ENCODE results near the gene ATF4. TPM values are rescaled to one million over a fixed set of nuclear protein-coding genes. Genes with fewer than 3 reads are reported as not detected.

Gene ATF4
- polyA plus RNA-seq, 4 donors, result 289 to 325 (median 312) TPM

- no peak for DNase-seq (ENCODE audit: low read depth in 4 of 4, low spot score in 3 of 4)
Measured at GRCh38 chr22:39553429-39553828, 33.1 kb downstream of the ATF4 start.

GRCh38 chr22:39554151-39554550 lies 33.8 kb downstream of the ATF4 start:
- DNase-seq (ENCODE audit: low read depth in 4 of 4, low spot score in 3 of 4), result no peak

- no peak for DNase-seq (ENCODE audit: low read depth in 4 of 4, low spot score in 3 of 4)
Measured at GRCh38 chr22:39556970-39557841, 36.8 kb downstream of the ATF4 start.

GRCh38 chr22:39558254-39558727 lies 37.9 kb downstream of the ATF4 start:
- DNase-seq (ENCODE audit: low read depth in 4 of 4, low spot score in 3 of 4), result no peak

DNA sequence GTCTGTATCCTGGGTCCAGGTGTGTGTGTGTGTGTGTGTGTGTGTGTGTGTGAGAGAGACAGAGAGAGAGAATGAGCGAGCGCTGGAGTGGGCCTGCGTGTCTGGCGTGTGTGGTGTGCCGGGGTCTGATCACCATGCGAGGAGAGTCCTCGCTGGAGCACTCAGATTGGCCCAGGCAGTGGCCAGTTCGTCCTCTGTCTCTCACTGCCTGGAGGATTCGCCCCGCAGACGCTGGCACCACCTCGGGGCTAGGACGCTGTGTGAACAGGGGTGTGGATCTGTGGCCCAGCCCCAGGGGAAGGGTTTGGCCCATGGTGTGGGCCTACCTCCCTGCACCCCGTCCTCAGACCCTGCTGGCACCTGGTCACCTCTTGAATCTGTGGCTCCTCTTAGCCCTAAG lies 38.6 kb downstream of the ATF4 start:
- DNase-seq (ENCODE audit: low read depth in 4 of 4, low spot score in 3 of 4), result no peak

DNA sequence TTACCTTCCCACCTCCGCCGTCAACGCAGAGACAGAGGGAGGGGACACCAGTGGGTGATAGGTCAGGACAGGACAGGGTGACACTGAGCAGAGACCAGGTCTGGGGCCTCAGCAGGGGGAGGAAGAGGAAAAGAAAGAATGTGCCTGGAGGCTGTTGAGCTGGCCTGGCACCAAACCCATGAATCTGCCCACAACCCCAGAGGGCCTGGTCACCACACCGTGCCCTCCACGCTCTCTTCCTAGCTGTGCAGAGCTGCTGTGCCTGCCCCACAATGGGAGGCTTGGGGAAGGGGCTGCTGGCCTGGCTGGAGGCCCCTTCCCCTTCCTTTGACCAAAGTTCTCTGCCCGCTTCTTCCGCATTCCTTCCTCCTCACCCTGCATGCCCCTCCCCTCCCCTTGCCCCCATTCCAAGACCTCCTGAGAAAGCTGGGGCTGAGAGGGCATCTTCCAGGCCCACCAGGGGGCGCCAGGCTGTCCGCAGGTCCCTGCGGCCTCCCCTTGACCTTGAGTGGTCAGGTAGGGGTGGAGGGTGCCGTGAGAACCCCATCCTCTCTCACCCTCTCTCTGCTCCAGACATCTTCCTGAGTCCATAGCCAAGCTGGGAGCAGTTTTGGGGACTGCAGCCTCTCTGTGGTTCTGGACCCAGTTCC lies 39.2 kb downstream of the ATF4 start:
- DNase-seq (ENCODE audit: low read depth in 4 of 4, low spot score in 3 of 4), result no peak

DNA sequence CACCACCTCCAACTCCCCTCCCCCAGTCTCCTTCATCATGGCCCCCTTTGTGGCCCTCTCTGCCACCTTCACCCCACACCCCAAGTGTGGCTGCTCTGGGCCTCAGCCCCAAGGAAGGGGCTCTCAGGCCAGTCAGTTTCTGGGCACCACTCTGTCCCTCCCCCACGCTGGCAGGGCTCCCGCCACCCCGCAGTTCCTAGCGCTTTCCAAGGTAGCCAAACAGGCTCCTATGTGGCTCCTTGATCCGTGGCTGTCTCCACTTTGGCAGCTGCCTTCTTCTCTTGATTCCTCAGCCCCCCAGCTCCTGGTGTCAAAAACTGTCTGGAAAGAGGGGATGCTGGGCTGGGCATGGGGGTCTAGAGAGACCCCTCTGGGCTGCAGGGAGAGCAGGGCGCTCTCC lies 39.8 kb downstream of the ATF4 start:
- no peak for DNase-seq (ENCODE audit: low read depth in 4 of 4, low spot score in 3 of 4)

DNA sequence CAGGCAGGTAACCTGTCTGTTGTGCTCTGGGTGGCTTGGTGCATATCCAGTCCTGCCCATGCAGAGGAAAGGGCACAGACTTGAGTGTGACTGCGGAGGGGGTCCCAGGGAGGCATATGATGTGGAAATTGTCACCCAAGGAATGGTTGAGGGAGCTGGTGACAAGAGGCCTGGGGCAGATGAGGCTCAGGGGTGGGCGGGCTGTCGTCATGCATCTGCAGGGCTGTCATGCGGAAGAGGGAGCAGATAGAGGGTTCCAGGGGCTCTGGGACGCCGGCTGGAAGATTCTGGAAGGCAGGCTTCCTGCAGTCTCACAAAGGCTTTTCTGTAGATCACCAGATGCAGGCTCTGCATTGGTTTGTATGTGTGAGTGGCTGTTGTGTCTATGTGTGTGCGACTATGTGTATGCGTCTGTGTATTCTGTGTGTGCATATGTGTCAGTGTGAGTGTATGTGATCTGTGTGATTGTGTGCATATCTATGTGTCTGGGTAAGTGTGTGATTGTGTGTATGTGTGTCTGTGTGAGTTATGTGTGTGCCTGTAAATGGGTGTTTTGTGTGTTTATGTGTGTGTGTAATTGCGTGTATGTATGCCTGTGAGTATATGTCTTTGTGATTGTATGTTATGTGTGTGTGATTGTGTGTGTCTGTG lies 42.6 kb downstream of the ATF4 start:
- DNase-seq (ENCODE audit: low read depth in 4 of 4, low spot score in 3 of 4), result no peak

DNA sequence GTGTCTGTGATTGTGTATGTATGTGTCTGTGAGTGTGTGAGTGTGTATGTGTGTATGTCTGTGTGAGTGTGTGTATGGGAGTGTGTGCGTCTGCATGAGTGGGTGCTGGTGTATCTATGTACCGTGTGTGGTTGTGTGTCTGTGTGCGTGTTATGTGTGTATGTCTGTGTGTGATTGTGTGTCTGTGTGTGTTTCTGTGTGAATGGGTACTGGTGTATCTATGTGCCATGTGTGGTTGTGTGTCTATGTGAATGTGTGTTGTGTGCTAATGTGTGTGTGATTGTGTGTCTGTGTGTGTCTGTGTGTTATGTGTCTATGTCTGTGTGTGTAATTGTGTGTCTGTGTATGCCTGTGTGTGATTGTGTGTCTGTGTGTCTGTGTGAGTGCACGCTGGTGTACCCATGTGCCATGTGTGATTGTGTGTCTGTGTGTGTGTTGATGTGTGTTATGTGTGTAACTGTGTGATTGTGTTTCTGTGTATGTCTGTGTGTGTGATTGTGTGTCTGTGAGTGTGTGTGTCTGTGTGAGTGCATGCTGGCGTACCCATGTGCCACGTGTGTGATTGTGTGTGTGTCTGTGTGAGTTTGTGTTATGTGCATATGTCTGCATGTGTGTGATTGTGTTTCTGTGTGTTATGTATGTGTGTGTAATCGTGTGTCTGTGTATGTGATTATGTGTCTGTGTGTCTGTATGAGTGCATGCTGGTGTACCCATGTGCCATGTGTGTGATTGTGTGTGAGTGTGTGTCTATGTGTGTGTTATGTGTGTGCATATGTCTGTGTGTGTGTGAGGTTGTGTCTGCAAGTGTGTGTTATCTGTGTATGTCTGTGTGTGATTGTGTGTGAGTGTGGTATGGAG lies 43.4 kb downstream of the ATF4 start:
- no peak for DNase-seq (ENCODE audit: low read depth in 4 of 4, low spot score in 3 of 4)

- no peak for DNase-seq (ENCODE audit: low read depth in 4 of 4, low spot score in 3 of 4)
Measured at GRCh38 chr22:39565414-39565944, 45.1 kb downstream of the ATF4 start.

GRCh38 chr22:39567135-39567946 lies 47.0 kb downstream of the ATF4 start:
- DNase-seq (ENCODE audit: low read depth in 4 of 4, low spot score in 3 of 4), result no peak

- DNase-seq (ENCODE audit: low read depth in 4 of 4, low spot score in 3 of 4), result no peak
Measured at GRCh38 chr22:39568278-39568981, 48.1 kb downstream of the ATF4 start.

GRCh38 chr22:39569066-39569465 lies 48.7 kb downstream of the ATF4 start:
- no peak for DNase-seq (ENCODE audit: low read depth in 4 of 4, low spot score in 3 of 4)

- no peak for DNase-seq (ENCODE audit: low read depth in 4 of 4, low spot score in 3 of 4)
Measured at GRCh38 chr22:39570226-39570625, 49.9 kb downstream of the ATF4 start.

GRCh38 chr22:39570665-39571064 lies 50.3 kb downstream of the ATF4 start, which contains the start of gene CACNA1I:
Gene CACNA1I (plus strand): TSS chr22:39570753. CDS start chr22:39570753, 0 bp downstream.
- no peak for DNase-seq (ENCODE audit: low read depth in 4 of 4, low spot score in 3 of 4)

- no peak for DNase-seq (ENCODE audit: low read depth in 4 of 4, low spot score in 3 of 4)
Measured at GRCh38 chr22:39571538-39571937, 51.2 kb downstream of the ATF4 start.

All from right renal pelvis (tissue), 4 donors.